Measurements from ENCODE around the gene NPL. TPM values are rescaled to one million over a fixed set of nuclear protein-coding genes. Genes with fewer than 3 reads are reported as not detected.

Gene NPL
- total and polyA plus RNA-seq, 2 donors (not counting 1 experiment from before 2014, with no cell fraction given): 1.4 to 2.6 TPM

- Histone ChIP-seq H2AFZ (ENCODE audit: low read length) (no peak overlapping the region), H3K4me3 (replicated peaks in 1 of 4; ENCODE audit: control extremely low read depth in 1 of 4, insufficient read depth in 1 of 4, low read depth in 3 of 4, low read length in 4 of 4) (no peak overlapping the region), H3K27me3 (ENCODE audit: control insufficient read depth, insufficient read depth, low read length) (no peaks in the 10 kb centered on the region), H3K27ac (ENCODE audit: insufficient read depth, low read length) (no peak overlapping the region), H3K9me3 (ENCODE audit: control insufficient read depth, insufficient read depth, low read depth, low read length) (no peaks in the 10 kb centered on the region), H3K36me3 (ENCODE audit: control insufficient read depth, insufficient read depth, low read length) (no peaks in the 10 kb centered on the region), H4K20me1 (ENCODE audit: control insufficient read depth, extremely low read depth, insufficient read depth, low read length) (no peaks in the 10 kb centered on the region), H3K9ac (ENCODE audit: insufficient read depth, low read length) (no peak overlapping the region), H3K79me2 (ENCODE audit: control insufficient read depth, insufficient read depth, low read length) (no peaks in the 10 kb centered on the region), H3K4me1 (ENCODE audit: control insufficient read depth, extremely low read depth, insufficient read depth, low read length) (no peaks in the 10 kb centered on the region), H3K4me2 (ENCODE audit: extremely low read depth, insufficient read depth, low read length) (no peak overlapping the region)
- no peak for TF ChIP-seq EZH2 (IDR thresholded peaks at IDR 0.05; ENCODE audit: low read length, missing control alignments)
- TF ChIP-seq, protein P1, sequence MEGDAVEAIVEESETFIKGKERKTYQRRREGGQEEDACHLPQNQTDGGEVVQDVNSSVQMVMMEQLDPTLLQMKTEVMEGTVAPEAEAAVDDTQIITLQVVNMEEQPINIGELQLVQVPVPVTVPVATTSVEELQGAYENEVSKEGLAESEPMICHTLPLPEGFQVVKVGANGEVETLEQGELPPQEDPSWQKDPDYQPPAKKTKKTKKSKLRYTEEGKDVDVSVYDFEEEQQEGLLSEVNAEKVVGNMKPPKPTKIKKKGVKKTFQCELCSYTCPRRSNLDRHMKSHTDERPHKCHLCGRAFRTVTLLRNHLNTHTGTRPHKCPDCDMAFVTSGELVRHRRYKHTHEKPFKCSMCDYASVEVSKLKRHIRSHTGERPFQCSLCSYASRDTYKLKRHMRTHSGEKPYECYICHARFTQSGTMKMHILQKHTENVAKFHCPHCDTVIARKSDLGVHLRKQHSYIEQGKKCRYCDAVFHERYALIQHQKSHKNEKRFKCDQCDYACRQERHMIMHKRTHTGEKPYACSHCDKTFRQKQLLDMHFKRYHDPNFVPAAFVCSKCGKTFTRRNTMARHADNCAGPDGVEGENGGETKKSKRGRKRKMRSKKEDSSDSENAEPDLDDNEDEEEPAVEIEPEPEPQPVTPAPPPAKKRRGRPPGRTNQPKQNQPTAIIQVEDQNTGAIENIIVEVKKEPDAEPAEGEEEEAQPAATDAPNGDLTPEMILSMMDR (conservative IDR thresholded peaks at IDR 0.05 in 1 of 2, IDR thresholded peaks at IDR 0.05 in 1 of 2; ENCODE audit: low read depth in 1 of 2, low read length in 2 of 2): no peak
- DNase-seq (ENCODE audit: low read depth in 2 of 2): no peak
Observed at GRCh38 chr1:182770232-182770631, 19.3 kb upstream of the NPL start.

DNA sequence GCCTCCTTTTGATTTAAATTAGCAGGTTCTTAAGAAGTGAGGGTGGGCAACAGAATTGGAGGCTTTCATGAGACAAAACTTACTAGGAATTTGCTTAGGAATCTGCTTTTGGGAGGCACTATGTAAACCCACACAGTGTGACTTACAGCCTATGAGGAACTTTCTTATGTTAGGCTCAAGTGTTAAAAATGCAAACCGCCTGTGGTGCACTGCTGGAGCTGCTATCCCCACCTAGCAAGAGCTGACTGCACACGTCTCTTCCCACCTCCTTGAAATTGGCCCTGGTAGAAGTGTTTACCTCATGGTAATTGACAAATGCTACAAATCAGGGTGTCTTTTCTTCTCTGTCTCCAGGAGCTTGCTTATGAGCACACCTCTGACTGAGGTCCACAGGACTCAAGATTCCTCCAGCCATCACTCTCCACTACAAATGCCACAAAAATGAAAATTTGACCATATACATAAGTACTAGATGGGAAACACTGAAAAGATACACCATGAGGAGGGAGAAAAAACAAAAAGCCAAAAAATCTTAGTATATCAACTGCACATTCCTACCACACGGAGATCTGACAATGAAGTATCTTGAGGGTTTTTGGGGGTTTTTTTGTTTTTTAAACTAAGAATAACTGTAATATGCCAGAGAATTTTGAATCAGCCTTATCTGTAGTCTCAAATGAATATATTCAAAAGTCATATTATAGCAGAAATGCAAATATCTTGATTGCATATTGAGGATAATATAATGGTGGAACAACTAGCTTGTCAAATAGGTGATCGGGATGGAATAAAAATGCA is 18.2 kb upstream of the NPL start:
- H4K20me1 ChIP-seq (ENCODE audit: control insufficient read depth, extremely low read depth, insufficient read depth, low read length): no peaks in the 10 kb centered on the region
- H3K36me3 ChIP-seq (ENCODE audit: control insufficient read depth, insufficient read depth, low read length): no peaks in the 10 kb centered on the region
- H3K9me3 ChIP-seq (ENCODE audit: control insufficient read depth, insufficient read depth, low read depth, low read length): no peaks in the 10 kb centered on the region
- no peak for DNase-seq (ENCODE audit: low read depth in 2 of 2)
- no peak overlapping the region for H3K9ac ChIP-seq (ENCODE audit: insufficient read depth, low read length)
- no peak overlapping the region for H3K4me3 ChIP-seq (replicated peaks in 1 of 4; ENCODE audit: control extremely low read depth in 1 of 4, insufficient read depth in 1 of 4, low read depth in 3 of 4, low read length in 4 of 4)
- no peaks in the 10 kb centered on the region for H3K79me2 ChIP-seq (ENCODE audit: control insufficient read depth, insufficient read depth, low read length)
- H2AFZ ChIP-seq (ENCODE audit: low read length): no peak overlapping the region
- no peak overlapping the region for H3K4me2 ChIP-seq (ENCODE audit: extremely low read depth, insufficient read depth, low read length)
- no peaks in the 10 kb centered on the region for H3K4me1 ChIP-seq (ENCODE audit: control insufficient read depth, extremely low read depth, insufficient read depth, low read length)
- TF ChIP-seq EZH2 (IDR thresholded peaks at IDR 0.05; ENCODE audit: low read length, missing control alignments): no peak
- TF ChIP-seq, protein P1 (conservative IDR thresholded peaks at IDR 0.05 in 1 of 2, IDR thresholded peaks at IDR 0.05 in 1 of 2; ENCODE audit: low read depth in 1 of 2, low read length in 2 of 2): peak; percentile 7 to 24
- H3K27ac ChIP-seq (ENCODE audit: insufficient read depth, low read length): no peak overlapping the region
- H3K27me3 ChIP-seq (ENCODE audit: control insufficient read depth, insufficient read depth, low read length): no peaks in the 10 kb centered on the region

- H3K4me3 ChIP-seq (replicated peaks in 1 of 4; ENCODE audit: control extremely low read depth in 1 of 4, insufficient read depth in 1 of 4, low read depth in 3 of 4, low read length in 4 of 4): no peak overlapping the region
- no peaks in the 10 kb centered on the region for H3K9me3 ChIP-seq (ENCODE audit: control insufficient read depth, insufficient read depth, low read depth, low read length)
- H4K20me1 ChIP-seq (ENCODE audit: control insufficient read depth, extremely low read depth, insufficient read depth, low read length): no peaks in the 10 kb centered on the region
- no peak for TF ChIP-seq EZH2 (IDR thresholded peaks at IDR 0.05; ENCODE audit: low read length, missing control alignments)
- TF ChIP-seq, protein P1 (conservative IDR thresholded peaks at IDR 0.05 in 1 of 2, IDR thresholded peaks at IDR 0.05 in 1 of 2; ENCODE audit: low read depth in 1 of 2, low read length in 2 of 2): no peak
- no peaks in the 10 kb centered on the region for H3K36me3 ChIP-seq (ENCODE audit: control insufficient read depth, insufficient read depth, low read length)
- no peak overlapping the region for H3K4me2 ChIP-seq (ENCODE audit: extremely low read depth, insufficient read depth, low read length)
- H3K79me2 ChIP-seq (ENCODE audit: control insufficient read depth, insufficient read depth, low read length): no peaks in the 10 kb centered on the region
- no peak overlapping the region for H3K27ac ChIP-seq (ENCODE audit: insufficient read depth, low read length)
- DNase-seq (ENCODE audit: low read depth in 2 of 2): no peak
- H2AFZ ChIP-seq (ENCODE audit: low read length): no peak overlapping the region
- H3K27me3 ChIP-seq (ENCODE audit: control insufficient read depth, insufficient read depth, low read length): no peaks in the 10 kb centered on the region
- no peaks in the 10 kb centered on the region for H3K4me1 ChIP-seq (ENCODE audit: control insufficient read depth, extremely low read depth, insufficient read depth, low read length)
- H3K9ac ChIP-seq (ENCODE audit: insufficient read depth, low read length): no peak overlapping the region
Observed at GRCh38 chr1:182777386-182777785, 12.2 kb upstream of the NPL start.
